Tongue (tissue), 2 donors: ENCODE measurements around the gene EFR3B. TPM values are rescaled to one million over a fixed set of nuclear protein-coding genes. Genes with fewer than 3 reads are reported as not detected.
"Not testable (repeated sequence)": the region's sequence is repeated elsewhere in the genome, so short reads cannot be mapped to it uniquely, and the experiment has no call there.

Source experiments
- DNase-seq: peaks from one replicate; pipeline ENCODE4 v3.0.0-alpha.2; 2015
- total RNA-seq: library from RNA; depleted of rRNA; stranded (reverse); fragments of >200 nt; gene quantifications from one replicate; pipeline ENCODE4 v1.2.3, GENCODE V29; 2014

The EFR3B gene, protein sequence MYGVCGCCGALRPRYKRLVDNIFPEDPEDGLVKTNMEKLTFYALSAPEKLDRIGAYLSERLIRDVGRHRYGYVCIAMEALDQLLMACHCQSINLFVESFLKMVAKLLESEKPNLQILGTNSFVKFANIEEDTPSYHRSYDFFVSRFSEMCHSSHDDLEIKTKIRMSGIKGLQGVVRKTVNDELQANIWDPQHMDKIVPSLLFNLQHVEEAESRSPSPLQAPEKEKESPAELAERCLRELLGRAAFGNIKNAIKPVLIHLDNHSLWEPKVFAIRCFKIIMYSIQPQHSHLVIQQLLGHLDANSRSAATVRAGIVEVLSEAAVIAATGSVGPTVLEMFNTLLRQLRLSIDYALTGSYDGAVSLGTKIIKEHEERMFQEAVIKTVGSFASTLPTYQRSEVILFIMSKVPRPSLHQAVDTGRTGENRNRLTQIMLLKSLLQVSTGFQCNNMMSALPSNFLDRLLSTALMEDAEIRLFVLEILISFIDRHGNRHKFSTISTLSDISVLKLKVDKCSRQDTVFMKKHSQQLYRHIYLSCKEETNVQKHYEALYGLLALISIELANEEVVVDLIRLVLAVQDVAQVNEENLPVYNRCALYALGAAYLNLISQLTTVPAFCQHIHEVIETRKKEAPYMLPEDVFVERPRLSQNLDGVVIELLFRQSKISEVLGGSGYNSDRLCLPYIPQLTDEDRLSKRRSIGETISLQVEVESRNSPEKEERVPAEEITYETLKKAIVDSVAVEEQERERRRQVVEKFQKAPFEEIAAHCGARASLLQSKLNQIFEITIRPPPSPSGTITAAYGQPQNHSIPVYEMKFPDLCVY
- total RNA-seq, result 6.1 TPM

GRCh38 chr2:25041928-25042320 lies at the start of gene EFR3B:
TSS of gene EFR3B (plus strand) at chr2:25042076. CDS start at chr2:25042313, 237 bp downstream.
- peak; percentile 98 for DNase-seq

- no peak for DNase-seq
Observed at GRCh38 chr2:24993406-24994145, 48.3 kb upstream of the EFR3B start.

DNA sequence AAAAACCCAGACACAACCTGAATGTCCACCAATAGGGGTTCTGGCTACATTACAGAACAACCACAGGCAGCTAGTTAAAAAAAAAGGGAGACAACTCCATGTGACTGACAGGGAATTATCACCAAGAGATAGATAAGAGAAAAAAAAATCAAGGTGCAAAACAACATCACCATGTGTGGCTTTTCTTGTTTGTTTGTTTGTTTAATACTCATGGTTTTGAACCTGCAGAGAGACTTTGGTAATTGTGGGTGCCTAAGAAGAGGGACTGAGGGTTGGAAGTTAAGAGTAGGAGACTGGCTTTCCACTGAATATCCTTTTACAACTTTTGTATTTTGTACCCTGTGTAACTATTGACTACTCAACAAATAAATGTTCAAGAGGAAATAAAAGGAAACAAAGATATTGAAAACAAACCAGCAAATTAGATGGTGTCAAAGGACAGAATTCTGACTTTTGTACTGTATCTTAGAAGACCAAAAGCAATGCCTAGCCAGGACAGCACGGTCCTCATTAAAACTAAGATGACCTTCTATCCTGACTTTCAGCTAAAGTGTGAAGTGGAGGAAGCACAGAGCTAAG lies 47.6 kb upstream of the EFR3B start:
- DNase-seq, result no peak

DNA sequence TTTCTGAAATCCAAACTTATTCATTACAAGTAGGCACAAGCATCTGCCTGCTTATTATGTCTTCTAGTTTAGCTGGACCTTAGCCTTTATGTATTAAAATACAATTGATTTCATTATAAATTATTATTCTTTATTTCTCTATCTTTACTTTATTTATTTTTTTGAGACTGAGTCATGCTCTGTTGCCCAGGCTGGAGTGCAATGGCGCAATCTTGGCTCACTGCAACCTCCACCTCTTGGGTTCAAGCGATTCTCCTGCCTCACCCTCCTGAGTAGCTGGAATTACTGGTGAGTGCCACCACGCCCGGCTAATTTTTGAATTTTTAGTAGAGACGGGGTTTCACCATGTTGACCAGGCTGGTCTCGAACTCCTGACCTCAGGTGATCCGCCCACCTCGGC lies 42.8 kb upstream of the EFR3B start:
- DNase-seq, result not testable (repeated sequence)

DNA sequence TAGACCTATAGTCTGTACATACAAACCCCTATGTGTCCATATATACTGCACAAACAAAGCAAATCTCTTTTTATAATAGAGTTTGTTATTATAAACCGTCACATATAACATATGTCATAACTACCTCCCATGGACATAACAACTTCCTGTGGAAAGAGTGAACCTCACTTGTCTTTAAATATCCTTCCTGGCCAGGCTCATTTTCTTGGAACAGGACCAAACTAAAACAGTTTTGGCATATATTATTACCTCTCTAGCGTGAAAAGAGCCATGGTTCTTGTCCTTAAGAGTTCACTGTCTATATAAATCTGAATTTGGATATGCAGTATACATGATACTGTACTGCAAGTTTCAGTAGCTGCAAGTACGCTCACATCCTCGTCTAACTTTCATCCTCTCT lies 41.8 kb upstream of the EFR3B start:
- DNase-seq, result peak; percentile 63

DNA sequence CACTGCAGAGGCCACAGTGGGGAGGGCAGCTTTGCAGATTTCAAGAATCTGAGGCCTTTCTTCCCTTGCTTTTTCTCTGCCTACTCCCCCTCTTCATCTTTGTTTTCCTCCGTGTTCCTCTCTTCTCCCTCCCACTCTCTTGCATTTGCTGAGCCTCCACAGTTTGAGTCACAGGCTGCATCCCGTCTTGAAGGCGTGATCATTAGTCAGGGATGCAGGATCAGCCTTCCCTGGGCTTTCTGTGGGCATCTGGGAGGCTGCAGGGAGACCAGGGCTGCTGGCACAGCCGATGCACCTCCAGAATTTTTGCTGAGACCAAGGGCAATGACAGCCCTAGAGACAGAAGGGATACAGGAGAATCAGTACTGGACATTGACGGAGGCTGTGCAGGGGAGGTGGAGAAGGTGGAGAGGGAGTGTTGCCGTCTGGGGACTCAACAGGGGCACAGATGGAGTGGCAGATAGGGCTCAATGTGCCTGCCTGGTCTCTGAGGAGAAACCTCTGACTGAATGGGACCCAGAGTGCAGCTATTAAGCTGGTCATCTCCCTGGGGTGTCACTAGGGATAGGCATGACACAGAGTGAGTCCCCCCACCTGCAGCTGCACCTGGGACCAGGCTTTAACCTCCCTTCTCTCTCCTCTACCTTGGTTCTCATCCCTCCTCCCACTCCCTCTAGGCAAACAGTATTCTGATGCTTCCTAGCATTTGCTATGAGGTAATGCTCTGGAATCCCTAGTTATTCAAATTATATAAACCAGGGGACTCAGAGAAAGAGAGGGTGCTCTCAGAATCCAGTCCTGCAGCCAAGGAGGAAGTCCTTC lies 41.2 kb upstream of the EFR3B start:
- DNase-seq, result peak; percentile 24

GRCh38 chr2:25001325-25001637 lies 40.6 kb upstream of the EFR3B start:
- DNase-seq, result no peak

DNA sequence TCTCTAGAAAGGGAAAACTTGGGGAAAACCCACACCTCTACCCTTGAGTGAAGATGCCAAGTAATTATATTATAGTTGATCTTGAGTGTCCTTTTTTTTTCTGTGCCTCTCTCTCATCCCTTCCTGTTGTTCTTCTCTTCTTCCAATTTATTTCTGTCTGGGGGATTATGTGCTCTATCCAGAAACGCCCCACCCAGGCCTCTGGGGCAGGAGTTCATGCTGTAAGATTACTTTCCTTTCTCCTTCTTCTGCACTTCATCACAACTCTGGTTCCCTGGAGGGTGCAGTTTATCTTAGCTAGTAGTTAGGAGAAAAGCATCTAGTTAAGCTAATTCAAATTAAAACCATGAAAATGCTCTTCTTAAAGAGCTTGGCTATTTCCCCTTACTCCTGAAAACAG lies 39.8 kb upstream of the EFR3B start:
- DNase-seq, result no peak

DNA sequence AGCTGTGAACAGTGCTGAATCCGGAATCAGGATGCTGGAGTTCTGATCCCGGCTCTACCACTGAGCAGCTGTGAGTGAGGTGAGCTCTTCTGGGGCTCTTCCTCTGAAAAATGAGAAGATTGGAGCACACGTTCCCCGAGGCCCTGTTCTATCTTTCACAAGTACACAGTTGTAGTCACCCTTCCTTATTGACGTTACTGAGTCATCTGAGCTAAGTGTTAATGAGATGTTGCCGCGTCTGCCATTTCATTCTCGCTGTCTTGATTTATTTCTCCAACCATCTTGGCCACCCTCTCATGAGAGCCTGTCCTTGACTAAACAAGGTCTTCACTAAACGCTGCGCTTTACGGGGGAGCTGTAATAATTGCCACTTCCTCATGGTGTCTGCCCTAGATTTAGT lies 31.9 kb upstream of the EFR3B start:
- DNase-seq, result no peak

GRCh38 chr2:25011342-25011741 lies 30.5 kb upstream of the EFR3B start:
- not testable (repeated sequence) for DNase-seq

- DNase-seq, result no peak
Observed at GRCh38 chr2:25014631-25015030, 27.2 kb upstream of the EFR3B start.

GRCh38 chr2:25018681-25019080 lies 23.2 kb upstream of the EFR3B start:
- DNase-seq, result no peak

DNA sequence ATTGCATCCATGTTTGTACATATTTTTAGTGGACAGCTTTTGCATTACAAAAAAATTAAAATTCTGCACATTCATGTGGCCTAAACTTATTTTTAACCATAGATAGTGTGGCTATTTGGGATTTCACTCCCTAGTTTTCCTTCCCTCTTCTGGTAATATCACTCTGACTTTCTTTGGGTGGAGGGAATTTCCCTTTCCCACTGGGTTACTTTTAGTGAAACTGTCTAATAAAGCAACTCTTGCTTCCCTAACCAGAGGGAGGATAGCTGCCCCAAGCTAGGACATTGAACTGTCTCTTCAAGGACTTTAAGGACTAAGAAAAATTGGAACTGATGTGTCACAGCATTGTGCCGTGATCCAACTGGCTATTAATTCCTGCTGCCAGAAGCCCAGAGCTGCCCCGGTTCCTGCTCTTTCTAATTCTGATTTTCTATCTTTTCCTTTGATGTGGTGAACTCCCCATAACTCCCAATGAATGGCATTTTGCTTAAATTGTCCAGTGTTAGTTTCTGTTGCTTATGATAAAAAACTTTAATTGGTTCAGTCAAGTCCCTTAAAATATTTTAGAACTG lies 20.0 kb upstream of the EFR3B start:
- no peak for DNase-seq

GRCh38 chr2:25023333-25023732 lies 18.5 kb upstream of the EFR3B start:
- DNase-seq, result no peak

GRCh38 chr2:25025229-25026007 lies 16.5 kb upstream of the EFR3B start:
- DNase-seq, result no peak

DNA sequence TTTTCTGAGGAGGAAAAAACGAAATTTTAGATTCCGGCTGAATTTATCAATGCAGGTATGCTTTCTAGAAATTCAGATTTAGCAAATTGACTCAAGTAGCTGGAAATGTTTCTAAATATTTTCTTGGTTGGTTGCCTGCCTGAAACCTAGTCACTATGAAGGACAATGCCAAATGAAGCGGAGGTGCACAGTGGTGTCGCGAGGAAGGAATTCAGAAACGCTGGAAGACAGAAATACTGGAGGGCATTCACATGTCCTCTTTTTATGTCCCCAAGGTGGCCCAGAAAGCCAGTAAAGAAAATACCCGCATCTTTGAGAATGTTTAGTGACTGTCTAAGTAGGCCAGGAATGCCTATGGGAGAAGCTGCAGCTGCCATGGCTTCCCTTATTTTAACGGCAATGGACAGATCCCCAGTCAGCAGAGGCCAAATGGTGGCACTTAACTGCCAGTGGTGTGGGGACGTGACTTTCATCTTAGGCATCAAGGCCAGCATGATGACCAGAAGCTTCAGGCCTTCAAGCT lies 15.8 kb upstream of the EFR3B start:
- no peak for DNase-seq

- DNase-seq, result no peak
Observed at GRCh38 chr2:25029183-25029554, 12.7 kb upstream of the EFR3B start.

GRCh38 chr2:25030702-25031101 lies 11.2 kb upstream of the EFR3B start:
- no peak for DNase-seq

DNA sequence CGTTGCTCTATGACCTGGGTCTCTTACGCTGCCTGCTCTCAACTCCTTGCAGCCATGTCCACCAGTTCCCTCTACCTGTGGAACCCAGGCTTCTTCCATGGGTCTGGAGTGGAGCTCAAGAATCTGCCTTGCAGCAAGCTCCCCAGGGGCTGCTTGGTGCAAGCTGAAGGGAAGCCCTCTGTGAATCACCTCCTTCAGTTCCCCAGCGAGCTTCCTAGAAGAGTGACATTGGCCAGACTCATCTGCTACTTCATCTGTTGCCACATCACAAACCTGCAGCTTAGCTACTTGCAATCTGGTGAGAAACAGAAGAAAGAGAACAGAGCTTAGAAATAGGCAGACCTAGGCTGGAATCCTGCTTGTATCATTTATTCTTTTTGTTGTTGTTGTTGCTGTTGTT lies 9.8 kb upstream of the EFR3B start:
- no peak for DNase-seq

DNA sequence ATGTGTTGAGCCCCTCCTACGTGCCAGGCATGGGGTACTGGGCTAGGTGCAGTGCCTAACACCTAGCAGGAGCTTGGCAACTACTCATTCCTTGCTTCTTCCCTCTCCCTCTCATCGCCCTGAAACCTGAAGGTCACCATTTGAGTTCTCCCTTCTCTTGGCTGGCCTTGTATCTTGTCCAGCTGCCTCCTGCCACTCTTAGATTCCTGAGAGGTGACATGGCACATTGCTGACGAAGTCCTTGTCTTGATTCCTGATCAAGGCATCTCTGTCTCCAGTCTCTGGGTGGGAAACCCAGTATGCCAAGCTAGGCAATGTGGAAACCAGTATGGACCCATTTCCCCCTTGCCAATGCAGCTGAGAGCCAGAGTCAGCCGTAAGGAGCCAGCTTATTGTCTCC lies 9.0 kb upstream of the EFR3B start:
- DNase-seq, result peak; percentile 15
